Measurements from ENCODE around the gene TTC34. TPM values are rescaled to one million over a fixed set of nuclear protein-coding genes. Genes with fewer than 3 reads are reported as not detected.

The TTC34 gene
- total RNA-seq, 1 experiment from 2014 or later = 0.61 TPM

DNA sequence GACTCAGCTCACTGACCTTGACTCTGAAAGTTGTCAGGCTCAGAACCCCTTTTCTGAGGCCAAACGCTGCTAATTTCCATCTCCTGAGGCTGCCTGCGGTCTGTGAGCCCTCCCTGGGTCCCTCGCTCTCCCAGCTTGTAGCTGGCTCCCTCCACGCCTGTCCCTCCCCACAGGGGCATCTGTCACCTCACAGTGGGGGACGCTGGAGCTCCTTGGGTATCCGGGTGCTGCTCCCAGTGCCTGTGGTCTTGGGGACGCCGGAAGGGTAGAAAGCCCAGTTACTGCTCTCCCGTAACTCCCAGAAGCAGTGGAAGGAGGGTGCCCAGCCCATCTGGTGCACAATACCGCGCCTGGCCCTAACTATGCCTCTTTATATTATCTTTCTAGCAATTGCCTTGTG, 155.7 kb downstream of the TTC34 start:
- Mint-ChIP-seq H3K9me3 (peaks cover 36% of the 10 kb centered on the region), H3K36me3 (peaks cover 11% of the 10 kb centered on the region), H3K4me1 (no peaks in the 10 kb centered on the region; the same call in 1 of the 2 replicates), H3K27ac (no peak overlapping the region), H3K27me3 (ENCODE audit: low read depth) (peaks cover 6% of the 10 kb centered on the region), H3K4me3 (no peak overlapping the region)
- ChIA-PET CTCF (no interaction called here), POLR2A (no interaction called here)
- ATAC-seq (no peak), DNase-seq (ENCODE audit: low spot score) (no peak)
- TF ChIP-seq JUN (CRISPR knock-in tag; IDR thresholded peaks at IDR 0.05) = no peak
- no peak for TF ChIP-seq EMX1 (CRISPR knock-in tag; IDR thresholded peaks at IDR 0.05)
- no peak for TF ChIP-seq NFYB (CRISPR knock-in tag; conservative IDR thresholded peaks at IDR 0.05; ENCODE audit: low read depth)
- TF ChIP-seq, protein P1, sequence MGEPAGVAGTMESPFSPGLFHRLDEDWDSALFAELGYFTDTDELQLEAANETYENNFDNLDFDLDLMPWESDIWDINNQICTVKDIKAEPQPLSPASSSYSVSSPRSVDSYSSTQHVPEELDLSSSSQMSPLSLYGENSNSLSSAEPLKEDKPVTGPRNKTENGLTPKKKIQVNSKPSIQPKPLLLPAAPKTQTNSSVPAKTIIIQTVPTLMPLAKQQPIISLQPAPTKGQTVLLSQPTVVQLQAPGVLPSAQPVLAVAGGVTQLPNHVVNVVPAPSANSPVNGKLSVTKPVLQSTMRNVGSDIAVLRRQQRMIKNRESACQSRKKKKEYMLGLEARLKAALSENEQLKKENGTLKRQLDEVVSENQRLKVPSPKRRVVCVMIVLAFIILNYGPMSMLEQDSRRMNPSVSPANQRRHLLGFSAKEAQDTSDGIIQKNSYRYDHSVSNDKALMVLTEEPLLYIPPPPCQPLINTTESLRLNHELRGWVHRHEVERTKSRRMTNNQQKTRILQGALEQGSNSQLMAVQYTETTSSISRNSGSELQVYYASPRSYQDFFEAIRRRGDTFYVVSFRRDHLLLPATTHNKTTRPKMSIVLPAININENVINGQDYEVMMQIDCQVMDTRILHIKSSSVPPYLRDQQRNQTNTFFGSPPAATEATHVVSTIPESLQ (CRISPR knock-in tag; IDR thresholded peaks at IDR 0.05) = no peak
- no peak for TF ChIP-seq GABPB1 (CRISPR knock-in tag; IDR thresholded peaks at IDR 0.05)
- no peak for TF ChIP-seq MYBL2 (CRISPR knock-in tag; IDR thresholded peaks at IDR 0.05)
- TF ChIP-seq, protein P2, sequence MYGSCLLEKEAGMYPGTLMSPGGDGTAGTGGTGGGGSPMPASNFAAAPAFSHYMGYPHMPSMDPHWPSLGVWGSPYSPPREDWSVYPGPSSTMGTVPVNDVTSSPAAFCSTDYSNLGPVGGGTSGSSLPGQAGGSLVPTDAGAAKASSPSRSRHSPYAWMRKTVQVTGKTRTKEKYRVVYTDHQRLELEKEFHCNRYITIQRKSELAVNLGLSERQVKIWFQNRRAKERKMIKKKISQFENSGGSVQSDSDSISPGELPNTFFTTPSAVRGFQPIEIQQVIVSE (CRISPR knock-in tag; IDR thresholded peaks at IDR 0.05; ENCODE audit: borderline replicate concordance) = no peak
- TF ChIP-seq NR1H2 (CRISPR knock-in tag; IDR thresholded peaks at IDR 0.05) = no peak
- TF ChIP-seq HMGA2 (CRISPR knock-in tag; IDR thresholded peaks at IDR 0.05) = no peak
- TF ChIP-seq, protein P3, sequence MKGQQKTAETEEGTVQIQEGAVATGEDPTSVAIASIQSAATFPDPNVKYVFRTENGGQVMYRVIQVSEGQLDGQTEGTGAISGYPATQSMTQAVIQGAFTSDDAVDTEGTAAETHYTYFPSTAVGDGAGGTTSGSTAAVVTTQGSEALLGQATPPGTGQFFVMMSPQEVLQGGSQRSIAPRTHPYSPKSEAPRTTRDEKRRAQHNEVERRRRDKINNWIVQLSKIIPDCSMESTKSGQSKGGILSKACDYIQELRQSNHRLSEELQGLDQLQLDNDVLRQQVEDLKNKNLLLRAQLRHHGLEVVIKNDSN (CRISPR knock-in tag; IDR thresholded peaks at IDR 0.05) = no peak
- TF ChIP-seq, protein P4, sequence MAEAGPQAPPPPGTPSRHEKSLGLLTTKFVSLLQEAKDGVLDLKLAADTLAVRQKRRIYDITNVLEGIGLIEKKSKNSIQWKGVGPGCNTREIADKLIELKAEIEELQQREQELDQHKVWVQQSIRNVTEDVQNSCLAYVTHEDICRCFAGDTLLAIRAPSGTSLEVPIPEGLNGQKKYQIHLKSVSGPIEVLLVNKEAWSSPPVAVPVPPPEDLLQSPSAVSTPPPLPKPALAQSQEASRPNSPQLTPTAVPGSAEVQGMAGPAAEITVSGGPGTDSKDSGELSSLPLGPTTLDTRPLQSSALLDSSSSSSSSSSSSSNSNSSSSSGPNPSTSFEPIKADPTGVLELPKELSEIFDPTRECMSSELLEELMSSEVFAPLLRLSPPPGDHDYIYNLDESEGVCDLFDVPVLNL (CRISPR knock-in tag; IDR thresholded peaks at IDR 0.05; ENCODE audit: borderline replicate concordance, low read depth) = no peak
- TF ChIP-seq ESRRA (CRISPR knock-in tag; IDR thresholded peaks at IDR 0.05; ENCODE audit: borderline replicate concordance) = no peak
- TF ChIP-seq RORB (CRISPR knock-in tag; IDR thresholded peaks at IDR 0.05) = no peak
- TF ChIP-seq NFATC4 (CRISPR knock-in tag; IDR thresholded peaks at IDR 0.05) = no peak
- TF ChIP-seq, protein P5, sequence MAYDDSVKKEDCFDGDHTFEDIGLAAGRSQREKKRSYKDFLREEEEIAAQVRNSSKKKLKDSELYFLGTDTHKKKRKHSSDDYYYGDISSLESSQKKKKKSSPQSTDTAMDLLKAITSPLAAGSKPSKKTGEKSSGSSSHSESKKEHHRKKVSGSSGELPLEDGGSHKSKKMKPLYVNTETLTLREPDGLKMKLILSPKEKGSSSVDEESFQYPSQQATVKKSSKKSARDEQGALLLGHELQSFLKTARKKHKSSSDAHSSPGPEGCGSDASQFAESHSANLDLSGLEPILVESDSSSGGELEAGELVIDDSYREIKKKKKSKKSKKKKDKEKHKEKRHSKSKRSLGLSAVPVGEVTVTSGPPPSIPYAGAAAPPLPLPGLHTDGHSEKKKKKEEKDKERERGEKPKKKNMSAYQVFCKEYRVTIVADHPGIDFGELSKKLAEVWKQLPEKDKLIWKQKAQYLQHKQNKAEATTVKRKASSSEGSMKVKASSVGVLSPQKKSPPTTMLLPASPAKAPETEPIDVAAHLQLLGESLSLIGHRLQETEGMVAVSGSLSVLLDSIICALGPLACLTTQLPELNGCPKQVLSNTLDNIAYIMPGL (CRISPR knock-in tag; IDR thresholded peaks at IDR 0.05) = no peak
- no peak for TF ChIP-seq ETV6 (CRISPR knock-in tag; IDR thresholded peaks at IDR 0.05)
- no peak for TF ChIP-seq ELF4 (CRISPR knock-in tag; IDR thresholded peaks at IDR 0.05; ENCODE audit: low read depth)
- TF ChIP-seq, protein P6, sequence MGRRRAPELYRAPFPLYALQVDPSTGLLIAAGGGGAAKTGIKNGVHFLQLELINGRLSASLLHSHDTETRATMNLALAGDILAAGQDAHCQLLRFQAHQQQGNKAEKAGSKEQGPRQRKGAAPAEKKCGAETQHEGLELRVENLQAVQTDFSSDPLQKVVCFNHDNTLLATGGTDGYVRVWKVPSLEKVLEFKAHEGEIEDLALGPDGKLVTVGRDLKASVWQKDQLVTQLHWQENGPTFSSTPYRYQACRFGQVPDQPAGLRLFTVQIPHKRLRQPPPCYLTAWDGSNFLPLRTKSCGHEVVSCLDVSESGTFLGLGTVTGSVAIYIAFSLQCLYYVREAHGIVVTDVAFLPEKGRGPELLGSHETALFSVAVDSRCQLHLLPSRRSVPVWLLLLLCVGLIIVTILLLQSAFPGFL (CRISPR knock-in tag; IDR thresholded peaks at IDR 0.05; ENCODE audit: borderline replicate concordance) = no peak
- TF ChIP-seq, protein P7, sequence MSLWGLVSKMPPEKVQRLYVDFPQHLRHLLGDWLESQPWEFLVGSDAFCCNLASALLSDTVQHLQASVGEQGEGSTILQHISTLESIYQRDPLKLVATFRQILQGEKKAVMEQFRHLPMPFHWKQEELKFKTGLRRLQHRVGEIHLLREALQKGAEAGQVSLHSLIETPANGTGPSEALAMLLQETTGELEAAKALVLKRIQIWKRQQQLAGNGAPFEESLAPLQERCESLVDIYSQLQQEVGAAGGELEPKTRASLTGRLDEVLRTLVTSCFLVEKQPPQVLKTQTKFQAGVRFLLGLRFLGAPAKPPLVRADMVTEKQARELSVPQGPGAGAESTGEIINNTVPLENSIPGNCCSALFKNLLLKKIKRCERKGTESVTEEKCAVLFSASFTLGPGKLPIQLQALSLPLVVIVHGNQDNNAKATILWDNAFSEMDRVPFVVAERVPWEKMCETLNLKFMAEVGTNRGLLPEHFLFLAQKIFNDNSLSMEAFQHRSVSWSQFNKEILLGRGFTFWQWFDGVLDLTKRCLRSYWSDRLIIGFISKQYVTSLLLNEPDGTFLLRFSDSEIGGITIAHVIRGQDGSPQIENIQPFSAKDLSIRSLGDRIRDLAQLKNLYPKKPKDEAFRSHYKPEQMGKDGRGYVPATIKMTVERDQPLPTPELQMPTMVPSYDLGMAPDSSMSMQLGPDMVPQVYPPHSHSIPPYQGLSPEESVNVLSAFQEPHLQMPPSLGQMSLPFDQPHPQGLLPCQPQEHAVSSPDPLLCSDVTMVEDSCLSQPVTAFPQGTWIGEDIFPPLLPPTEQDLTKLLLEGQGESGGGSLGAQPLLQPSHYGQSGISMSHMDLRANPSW (CRISPR knock-in tag; conservative IDR thresholded peaks at IDR 0.05; ENCODE audit: low read depth) = no peak
- no peak for TF ChIP-seq JAZF1 (CRISPR knock-in tag; IDR thresholded peaks at IDR 0.05)
